GM08714 (cell line): ENCODE results near the gene MT1H.
"Not testable (repeated sequence)": the region's sequence is repeated elsewhere in the genome, so short reads cannot be mapped to it uniquely, and the experiment has no call there.

Source experiments
- H3K4me3 ChIP-seq: fragments of 200-500 bp; sonication (Bioruptor generic); 2 replicates; pipeline ENCODE4 v1.5.1; 2014; ENCODE audit warnings: mild to moderate bottlenecking, low read length, inconsistent platforms
- ZNF274 ChIP-seq: IDR thresholded peaks from 2 replicates; pipeline ENCODE4 v1.6.1; 2012; ENCODE audit warnings: mild to moderate bottlenecking, low read depth, low read length

MT1H gene

GRCh38 chr16:56701534-56701933, 31.9 kb downstream of the MT1H start:
- no peak for TF ChIP-seq ZNF274
- H3K4me3 ChIP-seq = no peak overlapping the region

GRCh38 chr16:56702836-56703235, 33.2 kb downstream of the MT1H start:
- no peak for TF ChIP-seq ZNF274
- H3K4me3 ChIP-seq = no peak overlapping the region

- TF ChIP-seq ZNF274 = no peak
- H3K4me3 ChIP-seq = no peak overlapping the region
Measured at GRCh38 chr16:56708525-56709442, 39.2 kb downstream of the MT1H start.

GRCh38 chr16:56709443-56710040, 39.9 kb downstream of the MT1H start:
- no peak overlapping the region for H3K4me3 ChIP-seq
- TF ChIP-seq ZNF274 = no peak

- no peak for TF ChIP-seq ZNF274
- no peak overlapping the region for H3K4me3 ChIP-seq
Measured at GRCh38 chr16:56710181-56710737, 40.6 kb downstream of the MT1H start.

GRCh38 chr16:56711862-56712261, 42.2 kb downstream of the MT1H start:
- H3K4me3 ChIP-seq = no peak overlapping the region
- no peak for TF ChIP-seq ZNF274

GRCh38 chr16:56713794-56714193, 44.2 kb downstream of the MT1H start:
- TF ChIP-seq ZNF274 = no peak

GRCh38 chr16:56715126-56715525, 45.5 kb downstream of the MT1H start:
- no peak for TF ChIP-seq ZNF274
- H3K4me3 ChIP-seq = no peak overlapping the region

More at GRCh38 chr16:56713794-56714193, 44.2 kb downstream of the MT1H start:
- H3K4me3 ChIP-seq = no peak overlapping the region

- no peak overlapping the region for H3K4me3 ChIP-seq
- TF ChIP-seq ZNF274 = no peak
Measured at GRCh38 chr16:56716761-56717160, 47.1 kb downstream of the MT1H start.

GRCh38 chr16:56717532-56717931, 47.9 kb downstream of the MT1H start:
- not testable (repeated sequence) for H3K4me3 ChIP-seq
